ENCODE measurements around the gene STK35.

DNA sequence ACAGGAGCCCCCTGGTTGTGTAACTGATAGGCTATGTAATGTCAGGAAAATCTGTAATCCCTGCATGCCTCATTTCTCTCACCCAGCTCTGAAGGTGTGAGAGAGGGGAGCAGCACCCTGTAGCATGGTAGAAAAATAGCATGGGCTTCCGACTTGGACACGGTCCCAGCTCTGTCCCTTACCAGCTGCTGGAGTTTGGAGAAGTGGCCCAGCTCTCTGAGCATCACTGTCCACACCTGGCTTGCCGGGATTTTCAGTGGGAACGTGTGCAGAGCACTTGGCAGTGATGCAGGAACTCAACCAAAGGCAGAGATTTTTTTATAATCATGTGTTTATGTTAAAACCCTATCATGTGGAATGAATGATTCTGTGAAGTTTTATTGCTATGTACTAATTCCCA is 34.6 kb downstream of the STK35 start:
- TF ChIP-seq EZH2 (IDR thresholded peaks at IDR 0.05) (no peak), POLR2AphosphoS5 (IDR thresholded peaks at IDR 0.05; ENCODE audit: borderline replicate concordance, low read depth, low read length) (no peak), FOXP2 (optimal IDR thresholded peaks at IDR 0.05; ENCODE audit: control extremely low read depth, extremely low read length, insufficient read depth) (no peak)

Data from SK-N-MC (cell line).